Smooth muscle cell (in vitro differentiated cells): Measurements from ENCODE around the gene HOXA2. TPM values are rescaled to one million over a fixed set of nuclear protein-coding genes. Genes with fewer than 3 reads are reported as not detected.
A peak's percentile ranks its signal among the peaks of the same experiment; 100 is the strongest.

Source experiments
- DNase-seq: peaks from one replicate; lab custom pipeline; 2025; ENCODE audit not compliant: unreplicated experiment; lab: John Stamatoyannopoulos, UW
- H2AFZ ChIP-seq: fragments of 200-600 bp; sonication (generic); 2 replicates; pipeline ENCODE4 v1.6.0; 2016; ENCODE audit warnings: antibody characterized with exemption, low read depth, mild to moderate bottlenecking
- H3F3A ChIP-seq: fragments of 200-600 bp; sonication (generic); 2 replicates; pipeline ENCODE4 v1.6.0; 2017; ENCODE audit warnings: antibody characterized with exemption, low read depth
- H3K27ac ChIP-seq: fragments of 200-600 bp; sonication (generic); 2 replicates; pipeline ENCODE4 v1.5.1; 2016; ENCODE audit warnings: low read depth, mild to moderate bottlenecking
- H3K27me3 ChIP-seq: fragments of 200-600 bp; sonication (generic); 2 replicates; pipeline ENCODE4 v1.6.1; 2016; ENCODE audit warnings: low read depth, mild to moderate bottlenecking
- H3K36me3 ChIP-seq: fragments of 200-600 bp; sonication (generic); 2 replicates; pipeline ENCODE4 v1.5.1; 2016; ENCODE audit warnings: low read depth
- H3K4me1 ChIP-seq: fragments of 200-600 bp; sonication (generic); 2 replicates; pipeline ENCODE4 v1.5.1; 2016; ENCODE audit warnings: low read depth
- H3K4me2 ChIP-seq: fragments of 200-600 bp; sonication (generic); 2 replicates; pipeline ENCODE4 v1.6.0; 2016; ENCODE audit warnings: mild to moderate bottlenecking
- H3K4me3 ChIP-seq: fragments of 200-600 bp; sonication (generic); 2 replicates; pipeline ENCODE4 v1.5.1; 2016; ENCODE audit warnings: mild to moderate bottlenecking
- H3K79me2 ChIP-seq: fragments of 200-600 bp; sonication (generic); 2 replicates; pipeline ENCODE4 v1.6.0; 2016; ENCODE audit warnings: low read depth, mild to moderate bottlenecking
- H3K9ac ChIP-seq: fragments of 200-600 bp; sonication (generic); 2 replicates; pipeline ENCODE4 v1.6.0; 2016; ENCODE audit warnings: low read depth
- H3K9me3 ChIP-seq: fragments of 200-600 bp; sonication (generic); replicated peaks from 2 replicates; pipeline ENCODE4 v1.5.1; 2016; ENCODE audit warnings: low read depth
- H4K20me1 ChIP-seq: fragments of 200-600 bp; sonication (generic); 2 replicates; pipeline ENCODE4 v1.6.0; 2016; ENCODE audit warnings: low read depth
- CTCF ChIP-seq: fragments of 200-600 bp; sonication (generic); IDR thresholded peaks from 2 replicates; pipeline ENCODE4 v1.5.1; 2017; ENCODE audit warnings: borderline replicate concordance, mild to moderate bottlenecking, antibody characterized with exemption; ENCODE audit not compliant: insufficient read depth, poor library complexity, severe bottlenecking
- WGBS: methylation state at CpG from one replicate; pipeline ENCODE4 v1.1.7; 2016; ENCODE audit warnings: low lambda C conversion rate; 5-methylcytosine and 5-hydroxymethylcytosine counted together
- polyA plus RNA-seq: library from polyadenylated mRNA; unstranded; fragments of >200 nt; fragmentation: Nextera tagmentation; extraction: Ambion mirVana; gene quantifications from 2 replicates; pipeline ENCODE4 v1.2.1, GENCODE V29; 2016
- total RNA-seq: library from RNA; depleted of rRNA; stranded (reverse); fragments of >200 nt; gene quantifications from 2 replicates; pipeline ENCODE4 v1.2.3, GENCODE V29; 2014

Gene HOXA2
- total and polyA plus RNA-seq, 2 experiments from 2014 or later: not detected

- Histone ChIP-seq H3K36me3 (no peaks in the 10 kb centered on the region), H3K27me3 (peaks cover 100% of the 10 kb centered on the region), H3K9ac (no peak overlapping the region), H3K79me2 (no peaks in the 10 kb centered on the region), H3K4me3 (no peak overlapping the region), H2AFZ (no peak overlapping the region), H4K20me1 (peaks cover 29% of the 10 kb centered on the region), H3F3A (no peaks in the 10 kb centered on the region), H3K4me2 (no peak overlapping the region), H3K27ac (no peak overlapping the region), H3K9me3 (no peaks in the 10 kb centered on the region), H3K4me1 (peaks cover 9% of the 10 kb centered on the region)
- WGBS: 1% methylated on average over 38 of the region's 39 CpGs
- DNase-seq: no peak
- TF ChIP-seq CTCF: no peak
These were observed 414 bp downstream of the HOXA2 start for GRCh38 chr7:27101957-27102580.

- H3K4me3 ChIP-seq: no peak overlapping the region
- H3F3A ChIP-seq: no peaks in the 10 kb centered on the region
- WGBS: 10% methylated on average over 25 of the region's 25 CpGs
- no peaks in the 10 kb centered on the region for H3K9me3 ChIP-seq
- H3K27me3 ChIP-seq: peaks cover 100% of the 10 kb centered on the region
- no peak for DNase-seq
- H3K4me1 ChIP-seq: peaks cover 11% of the 10 kb centered on the region
- H3K79me2 ChIP-seq: no peaks in the 10 kb centered on the region
- H2AFZ ChIP-seq: no peak overlapping the region
- no peak overlapping the region for H3K27ac ChIP-seq
- no peak for TF ChIP-seq CTCF
- peak overlapping the region; percentile 49 for H3K4me2 ChIP-seq
- peaks cover 29% of the 10 kb centered on the region for H4K20me1 ChIP-seq
- H3K9ac ChIP-seq: no peak overlapping the region
- no peaks in the 10 kb centered on the region for H3K36me3 ChIP-seq
These were observed 1.1 kb downstream of the HOXA2 start for GRCh38 chr7:27101171-27101956.

- TF ChIP-seq CTCF: no peak
- Histone ChIP-seq H3K9ac (no peak overlapping the region), H2AFZ (no peak overlapping the region), H3K4me3 (no peak overlapping the region), H3K27me3 (peaks cover 100% of the 10 kb centered on the region), H3K4me2 (peak overlapping the region; percentile 49), H3K36me3 (no peaks in the 10 kb centered on the region), H4K20me1 (peaks cover 24% of the 10 kb centered on the region), H3F3A (no peaks in the 10 kb centered on the region), H3K79me2 (no peaks in the 10 kb centered on the region), H3K9me3 (no peaks in the 10 kb centered on the region), H3K27ac (no peak overlapping the region), H3K4me1 (peaks cover 11% of the 10 kb centered on the region)
- no peak for DNase-seq
- 30% methylated on average over 8 of the region's 8 CpGs for WGBS
These were observed 1.8 kb downstream of the HOXA2 start for GRCh38 chr7:27100694-27101170.
